OCI-LY7 (cell line): Measurements from ENCODE around the gene PFKL. TPM values are rescaled to one million over a fixed set of nuclear protein-coding genes. Genes with fewer than 3 reads are reported as not detected.
A peak's percentile ranks its signal among the peaks of the same experiment; 100 is the strongest.

Source experiments
- BruUV-seq: library from RNA; stranded (reverse); fragments of 400-500 nt; replicated peaks from 2 replicates; lab custom pipeline; 2021; lab: Mats Ljungman, UMichigan
- CTCF ChIA-PET: fragments of 300-600 bp; sonication (Branson Sonifier 250); formaldehyde crosslinking; loops from one replicate; lab custom pipeline; 2022; ENCODE audit warnings: antibody characterized with exemption; ENCODE audit not compliant: unreplicated experiment; lab: Charles Lee
- POLR2A ChIA-PET: fragments of 300-600 bp; sonication (Branson Sonifier 250); formaldehyde crosslinking; loops from one replicate; lab custom pipeline; 2022; ENCODE audit warnings: antibody characterized with exemption; lab: Charles Lee
- DNase-seq: peaks from one replicate; pipeline ENCODE4 v3.0.0-alpha.2; 2015; ENCODE audit warnings: low spot score
- H2AFZ ChIP-seq: fragments of 200-600 bp; sonication (generic), shearing (Covaris generic); 2 replicates; pipeline ENCODE4 v1.6.1; 2014; ENCODE audit warnings: mild to moderate bottlenecking, antibody characterized with exemption, low read length, moderate library complexity
- H3K27ac ChIP-seq: fragments of 200-600 bp; sonication (generic); 2 replicates; pipeline ENCODE4 v1.5.1; 2014; ENCODE audit warnings: mixed run types, low read depth, mild to moderate bottlenecking, moderate library complexity, low read length, inconsistent platforms; ENCODE audit not compliant: poor library complexity, severe bottlenecking
- H3K36me3 ChIP-seq: fragments of 200-600 bp; sonication (generic); 2 replicates; pipeline ENCODE4 v1.6.1; 2014; ENCODE audit warnings: mild to moderate bottlenecking, antibody characterized with exemption, low read length, moderate library complexity, mixed read lengths; ENCODE audit not compliant: insufficient read depth
- H3K4me1 ChIP-seq: fragments of 200-600 bp; sonication (generic); 2 replicates; pipeline ENCODE4 v1.5.1; 2014; ENCODE audit warnings: mild to moderate bottlenecking, low read length; ENCODE audit not compliant: insufficient read depth, poor library complexity, severe bottlenecking
- H3K4me2 ChIP-seq: fragments of 200-600 bp; sonication (generic); 2 replicates; pipeline ENCODE4 v1.6.1; 2014; ENCODE audit warnings: mild to moderate bottlenecking, low read length
- H3K4me3 ChIP-seq: fragments of 200-600 bp; sonication (generic); 2 replicates; pipeline ENCODE4 v1.5.1; 2014; ENCODE audit warnings: mild to moderate bottlenecking, low read depth, low read length; ENCODE audit not compliant: poor library complexity, severe bottlenecking
- H3K79me2 ChIP-seq: fragments of 200-600 bp; sonication (generic); 2 replicates; pipeline ENCODE4 v1.6.1; 2016; ENCODE audit warnings: low read depth, mild to moderate bottlenecking, low read length, moderate library complexity, mixed read lengths; ENCODE audit not compliant: insufficient read depth
- H3K9me2 ChIP-seq: fragments of 200-600 bp; sonication (generic); 2 replicates; pipeline ENCODE4 v1.6.1; 2016; ENCODE audit warnings: mild to moderate bottlenecking, low read length, mixed read lengths; ENCODE audit not compliant: insufficient read depth
- H3K9me3 ChIP-seq: fragments of 200-600 bp; sonication (generic); 2 replicates; pipeline ENCODE4 v1.6.1; 2014; ENCODE audit warnings: mild to moderate bottlenecking, mixed run types, low read length, mixed read lengths
- H4K20me1 ChIP-seq: fragments of 200-600 bp; sonication (generic); 2 replicates; pipeline ENCODE4 v1.6.1; 2014; ENCODE audit warnings: mild to moderate bottlenecking, antibody characterized with exemption, low read length, moderate library complexity, mixed read lengths; ENCODE audit not compliant: insufficient read depth
- EZH2phosphoT487 ChIP-seq: fragments of 200-600 bp; sonication (generic); IDR thresholded peaks from 2 replicates; pipeline ENCODE4 v1.6.1; 2018; ENCODE audit warnings: low read depth, borderline replicate concordance, mild to moderate bottlenecking, mixed run types, antibody characterized with exemption, low read length, moderate library complexity, mixed read lengths
- intact Hi-C: fragments of 100-400 bp; cut with micrococcal nuclease; formaldehyde crosslinking; loops from one replicate; pipeline ENCODE4 v1.10.0; 2022; ENCODE audit not compliant: unreplicated experiment
- total RNA-seq, 2 experiments: library from RNA; depleted of rRNA in 1 of 2; stranded (reverse); fragments of >200 nt in 1 of 2; shearing (Covaris generic) in 1 of 2; gene quantifications; 2 replicates each; pipeline ENCODE4 v1.2.3, GENCODE V29; 2014 to 2022
- TF ChIP-seq, protein P1 (sequence below): fragments of 200-600 bp; sonication (generic); conservative IDR thresholded peaks from 2 replicates; pipeline ENCODE4 v1.5.1; 2014; ENCODE audit warnings: mild to moderate bottlenecking, antibody characterized with exemption, low read length, moderate library complexity, mixed read lengths

The PFKL gene
- total RNA-seq, 2 experiments from 2014 or later = 102 to 128 TPM

DNA sequence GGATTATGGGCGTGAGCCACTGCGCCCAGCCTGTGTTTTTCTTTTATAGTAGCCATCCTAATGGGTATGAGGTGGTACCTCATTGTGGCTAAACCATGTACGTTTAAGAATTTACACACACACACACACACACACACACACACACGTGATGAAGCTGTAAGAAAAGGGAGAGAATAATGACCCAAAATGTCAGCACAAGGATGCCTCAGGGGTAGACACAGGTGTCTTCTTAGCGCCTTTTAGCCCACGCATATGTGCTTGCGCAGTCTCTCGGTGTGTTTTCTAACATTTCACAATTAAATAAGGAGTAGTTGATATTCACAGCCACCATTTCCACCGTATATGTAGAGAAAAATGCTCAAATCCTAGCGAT is 782 bp upstream of the PFKL start:
- H4K20me1 ChIP-seq = no peaks in the 10 kb centered on the region; the same call in 1 of the 2 replicates
- H2AFZ ChIP-seq = peak overlapping the region; percentile 67; the same call in 1 of the 2 replicates
- ChIA-PET CTCF (no interaction called here), POLR2A (no interaction called here)
- H3K9me2 ChIP-seq = no peaks in the 10 kb centered on the region
- peaks cover 85% of the 10 kb centered on the region for H3K4me1 ChIP-seq
- intact Hi-C loops = no loop called here
- TF ChIP-seq, protein P1, sequence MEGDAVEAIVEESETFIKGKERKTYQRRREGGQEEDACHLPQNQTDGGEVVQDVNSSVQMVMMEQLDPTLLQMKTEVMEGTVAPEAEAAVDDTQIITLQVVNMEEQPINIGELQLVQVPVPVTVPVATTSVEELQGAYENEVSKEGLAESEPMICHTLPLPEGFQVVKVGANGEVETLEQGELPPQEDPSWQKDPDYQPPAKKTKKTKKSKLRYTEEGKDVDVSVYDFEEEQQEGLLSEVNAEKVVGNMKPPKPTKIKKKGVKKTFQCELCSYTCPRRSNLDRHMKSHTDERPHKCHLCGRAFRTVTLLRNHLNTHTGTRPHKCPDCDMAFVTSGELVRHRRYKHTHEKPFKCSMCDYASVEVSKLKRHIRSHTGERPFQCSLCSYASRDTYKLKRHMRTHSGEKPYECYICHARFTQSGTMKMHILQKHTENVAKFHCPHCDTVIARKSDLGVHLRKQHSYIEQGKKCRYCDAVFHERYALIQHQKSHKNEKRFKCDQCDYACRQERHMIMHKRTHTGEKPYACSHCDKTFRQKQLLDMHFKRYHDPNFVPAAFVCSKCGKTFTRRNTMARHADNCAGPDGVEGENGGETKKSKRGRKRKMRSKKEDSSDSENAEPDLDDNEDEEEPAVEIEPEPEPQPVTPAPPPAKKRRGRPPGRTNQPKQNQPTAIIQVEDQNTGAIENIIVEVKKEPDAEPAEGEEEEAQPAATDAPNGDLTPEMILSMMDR = no peak
- TF ChIP-seq EZH2phosphoT487 = no peak
- peak overlapping the region; percentile 81 for H3K27ac ChIP-seq
- peak overlapping the region; percentile 86 for H3K4me3 ChIP-seq
- H3K9me3 ChIP-seq = no peaks in the 10 kb centered on the region
- peak overlapping the region; percentile 96 for H3K4me2 ChIP-seq
- no peaks in the 10 kb centered on the region for H3K36me3 ChIP-seq
- no TSS peak for BruUV-seq
- H3K79me2 ChIP-seq = peaks cover 7% of the 10 kb centered on the region; the same call in 1 of the 2 replicates
- DNase-seq = peak; percentile 57

DNA sequence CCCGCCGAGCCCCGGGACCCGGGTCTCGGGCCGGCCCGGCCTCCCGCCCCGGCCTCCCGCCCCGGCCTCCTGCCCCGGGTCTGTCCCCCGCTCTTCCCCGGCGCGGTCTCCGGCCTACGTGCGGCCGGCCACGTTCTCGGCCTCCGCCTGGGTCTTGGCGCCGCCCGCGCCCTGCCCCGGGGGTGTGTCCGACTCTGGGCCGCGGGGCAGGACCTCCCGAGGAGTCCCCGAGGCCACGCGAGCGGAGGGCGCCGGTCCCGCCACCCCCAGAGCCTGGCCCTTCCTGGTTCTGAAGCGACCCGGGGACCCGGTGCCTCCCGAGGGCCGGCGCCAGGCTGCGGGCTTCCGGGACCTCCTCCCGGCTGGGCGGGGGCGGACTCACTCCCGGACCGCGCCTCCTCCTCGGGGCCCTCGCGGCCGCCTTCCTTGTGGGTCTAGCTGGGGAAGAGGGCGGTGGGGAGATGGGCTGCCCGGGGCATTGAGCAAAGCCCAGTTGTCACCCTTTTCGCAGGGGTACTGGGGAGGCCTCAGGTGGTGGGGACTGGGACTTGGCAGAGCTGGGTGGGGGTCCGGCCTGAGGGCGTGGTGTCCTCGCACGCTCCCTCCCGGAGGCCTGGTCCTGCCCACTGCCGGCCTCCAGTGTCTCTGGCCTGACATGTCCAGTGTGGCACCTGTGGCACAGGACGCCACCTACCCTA is 558 bp downstream of the PFKL start:
- H3K4me2 ChIP-seq = peak overlapping the region; percentile 87
- H3K36me3 ChIP-seq = no peaks in the 10 kb centered on the region
- DNase-seq = peak; percentile 70
- ChIA-PET POLR2A (no interaction called here), CTCF (no interaction called here)
- no peaks in the 10 kb centered on the region for H3K9me3 ChIP-seq
- H3K27ac ChIP-seq = peak overlapping the region; percentile 39
- intact Hi-C loops = no loop called here
- H3K9me2 ChIP-seq = no peaks in the 10 kb centered on the region
- H3K4me3 ChIP-seq = peak overlapping the region; percentile 86
- no peak for TF ChIP-seq EZH2phosphoT487
- TF ChIP-seq, protein P1 = no peak
- no TSS peak for BruUV-seq
- H2AFZ ChIP-seq = no peak overlapping the region
- H3K4me1 ChIP-seq = peaks cover 82% of the 10 kb centered on the region
- H4K20me1 ChIP-seq = no peaks in the 10 kb centered on the region; the same call in 1 of the 2 replicates
- peaks cover 7% of the 10 kb centered on the region; the same call in 1 of the 2 replicates for H3K79me2 ChIP-seq

DNA sequence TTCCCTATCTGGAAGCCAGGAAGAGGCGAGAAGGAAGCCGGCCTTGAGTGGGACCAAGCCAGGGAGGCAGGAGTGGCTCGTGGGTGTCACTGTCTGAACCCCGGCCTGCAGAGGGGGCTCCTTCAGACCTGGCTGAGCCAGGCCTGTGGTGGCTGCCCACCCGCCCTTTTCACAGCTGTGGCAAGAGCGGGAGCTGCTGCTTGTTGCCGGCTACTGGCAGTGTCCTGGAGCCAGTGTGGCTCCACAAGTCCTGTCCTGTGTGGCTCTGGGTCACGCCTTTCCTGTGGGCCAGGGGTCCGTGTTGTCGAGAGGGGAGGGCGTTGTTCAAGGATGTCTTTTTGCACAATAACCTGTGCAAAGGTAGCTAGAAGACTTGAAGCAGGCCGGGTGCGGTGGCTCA is 1.3 kb downstream of the PFKL start:
- ChIA-PET CTCF (no interaction called here), POLR2A (no interaction called here)
- Histone ChIP-seq H3K36me3 (no peaks in the 10 kb centered on the region), H3K27ac (peak overlapping the region; percentile 25), H4K20me1 (no peaks in the 10 kb centered on the region; the same call in 1 of the 2 replicates), H3K9me3 (no peaks in the 10 kb centered on the region), H3K79me2 (peaks cover 7% of the 10 kb centered on the region; the same call in 1 of the 2 replicates), H3K4me1 (peaks cover 75% of the 10 kb centered on the region), H3K4me2 (peak overlapping the region; percentile 87), H3K4me3 (peak overlapping the region; percentile 86), H3K9me2 (no peaks in the 10 kb centered on the region), H2AFZ (no peak overlapping the region)
- DNase-seq = peak; percentile 16
- intact Hi-C loops = no loop called here
- TF ChIP-seq EZH2phosphoT487 = no peak
- TF ChIP-seq, protein P1 = no peak
- no TSS peak for BruUV-seq
